AG09319 (cell line): ENCODE data around the gene KSR2.

ENCODE experiments used
- DNase-seq: peaks from one replicate; pipeline ENCODE4 v3.0.0-alpha.2; 2010; ENCODE audit warnings: low read depth; ENCODE audit errors: extremely low read depth
- CTCF ChIP-seq: IDR thresholded peaks from 2 replicates; pipeline ENCODE4 v1.5.1; 2011; ENCODE audit warnings: low read depth, mild to moderate bottlenecking, inconsistent platforms, low read length, moderate library complexity

KSR2 gene

GRCh38 chr12:117580718-117581062 is 388.1 kb downstream of the KSR2 start:
- TF ChIP-seq CTCF: no peak
- DNase-seq: no peak

DNA sequence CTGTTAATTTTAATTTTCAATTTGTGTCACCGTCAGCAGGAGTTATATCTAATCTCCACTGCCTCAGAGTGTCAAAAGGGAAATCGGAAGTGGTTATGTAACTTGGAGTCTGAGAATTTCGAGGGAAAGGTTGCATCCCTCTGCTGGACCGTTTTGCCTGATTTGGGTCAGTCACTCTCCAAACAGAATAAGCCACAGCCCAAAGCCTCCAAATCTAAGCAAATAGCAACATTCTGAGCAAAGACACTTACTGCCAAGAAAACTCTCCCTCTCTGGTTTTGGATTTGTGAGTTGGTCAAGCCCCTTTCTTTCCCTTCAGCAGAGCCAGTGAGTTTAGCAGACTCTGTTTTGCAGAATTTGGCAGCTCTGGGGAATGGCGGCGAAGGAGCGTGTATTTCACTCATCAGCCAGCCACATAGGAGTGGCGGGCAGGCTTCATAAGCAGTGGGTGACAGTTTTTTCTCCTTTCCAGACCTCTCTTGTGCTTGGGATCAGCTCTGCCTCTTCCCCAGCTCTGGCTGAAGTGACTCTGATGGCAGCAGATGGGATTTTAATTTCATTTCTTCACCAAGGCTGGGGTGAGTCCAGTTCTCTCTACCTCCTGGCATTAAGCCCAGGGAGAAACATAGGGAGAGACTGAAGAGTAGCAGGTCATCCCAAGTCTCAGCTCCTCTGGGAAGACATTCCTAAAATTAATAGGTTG is 388.6 kb downstream of the KSR2 start:
- TF ChIP-seq CTCF: no peak
- no peak for DNase-seq

GRCh38 chr12:117577122-117577657 is 391.6 kb downstream of the KSR2 start:
- TF ChIP-seq CTCF: no peak
- no peak for DNase-seq

DNA sequence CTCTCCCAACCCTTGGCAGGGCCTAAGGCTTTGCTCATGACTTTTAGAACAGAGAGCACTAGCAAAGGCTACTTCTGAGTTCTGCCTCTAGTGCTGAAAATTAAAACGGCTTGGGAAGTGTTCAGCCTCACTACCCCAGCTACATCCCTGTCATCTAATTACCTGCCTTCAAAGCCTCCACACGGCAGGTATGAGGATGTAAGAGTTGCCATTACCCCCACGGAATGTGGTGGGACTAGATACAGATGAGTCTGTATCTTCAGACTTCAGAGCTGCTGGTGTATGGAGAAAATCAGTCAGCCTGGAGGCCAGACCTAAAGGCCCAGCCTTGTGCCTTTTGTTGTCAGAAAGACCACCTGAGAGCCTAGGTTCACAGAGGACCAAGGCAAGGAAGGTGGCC is 392.7 kb downstream of the KSR2 start:
- TF ChIP-seq CTCF: no peak
- no peak for DNase-seq

GRCh38 chr12:117574655-117575054 is 394.1 kb downstream of the KSR2 start:
- no peak for DNase-seq
- no peak for TF ChIP-seq CTCF

DNA sequence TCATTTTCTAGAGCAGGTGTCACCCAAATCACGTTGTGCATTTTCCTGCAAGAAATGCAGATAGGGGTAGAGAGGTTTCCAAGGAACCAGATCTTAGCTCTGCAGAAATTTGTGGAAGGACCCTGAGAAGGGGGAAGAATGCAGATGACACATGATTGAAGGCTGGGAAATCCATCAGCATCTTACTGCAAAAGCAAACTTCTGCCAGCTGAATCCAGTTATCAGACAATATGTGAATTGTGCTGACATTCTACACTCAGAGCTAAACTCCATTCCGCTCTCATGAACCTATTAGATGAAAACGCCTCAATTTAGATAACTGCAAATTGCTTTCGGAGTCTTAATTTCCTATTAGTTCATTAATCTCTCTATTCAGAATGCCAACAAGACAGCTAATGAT is 396.0 kb downstream of the KSR2 start:
- DNase-seq: no peak
- TF ChIP-seq CTCF: no peak

DNA sequence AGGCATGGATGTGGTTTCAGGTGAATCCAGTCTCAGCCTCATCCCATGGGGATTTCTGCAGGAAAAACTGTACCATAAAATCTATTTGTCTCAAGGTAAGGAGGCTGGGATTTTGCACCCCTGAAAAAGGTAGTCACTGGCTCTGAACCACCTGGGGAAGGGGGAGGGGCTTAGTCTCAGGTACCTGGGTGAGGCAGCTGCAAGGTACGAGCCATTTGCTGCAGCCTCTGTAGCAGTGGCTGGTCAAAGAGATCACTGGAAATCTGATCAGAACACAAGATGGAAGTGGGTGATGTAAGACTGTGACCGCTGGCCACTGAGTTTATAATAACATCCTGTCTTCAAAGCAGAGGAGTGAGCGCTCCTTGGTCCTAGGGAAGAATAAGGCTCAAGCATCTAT is 397.5 kb downstream of the KSR2 start:
- DNase-seq: no peak
- TF ChIP-seq CTCF: no peak
